HG03045 (cell line): ENCODE results near the gene AMBRA1.

Experiments used
- ATAC-seq: cut with Tn5 transposase; IDR thresholded peaks from one replicate; pipeline ENCODE4 v1.9.1; 2021; ENCODE audit warnings: mild to moderate bottlenecking, moderate library complexity; ENCODE audit not compliant: unreplicated experiment

The AMBRA1 gene

DNA sequence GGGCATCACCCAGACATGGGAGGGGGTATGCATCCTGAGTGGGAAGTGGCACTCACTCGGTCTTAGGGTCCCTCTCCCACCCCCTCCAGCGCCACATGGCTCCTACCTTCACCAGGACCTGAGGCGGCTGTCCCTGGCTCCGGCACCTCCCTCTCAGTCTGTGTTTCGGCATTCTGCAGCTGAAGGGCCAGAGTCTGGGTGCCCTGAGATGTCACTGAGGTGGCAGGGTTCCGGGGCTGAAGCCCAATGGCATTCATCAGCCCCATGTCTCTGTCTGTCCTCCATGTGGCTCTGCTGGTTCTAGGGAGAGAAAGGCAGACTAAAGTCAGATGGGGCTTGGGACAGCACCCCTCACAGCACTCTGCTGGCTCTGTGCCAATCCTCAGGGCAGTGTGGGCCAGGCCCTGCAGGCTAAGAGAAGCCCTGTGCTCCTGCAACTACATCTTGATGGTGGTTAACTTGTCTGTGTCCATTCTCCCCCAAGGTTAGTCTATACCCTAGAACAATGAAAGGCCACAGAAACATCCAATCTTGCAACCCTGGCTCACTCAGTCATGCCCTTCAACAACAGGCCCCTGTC, 185.3 kb downstream of the AMBRA1 start:
- ATAC-seq: no peak

DNA sequence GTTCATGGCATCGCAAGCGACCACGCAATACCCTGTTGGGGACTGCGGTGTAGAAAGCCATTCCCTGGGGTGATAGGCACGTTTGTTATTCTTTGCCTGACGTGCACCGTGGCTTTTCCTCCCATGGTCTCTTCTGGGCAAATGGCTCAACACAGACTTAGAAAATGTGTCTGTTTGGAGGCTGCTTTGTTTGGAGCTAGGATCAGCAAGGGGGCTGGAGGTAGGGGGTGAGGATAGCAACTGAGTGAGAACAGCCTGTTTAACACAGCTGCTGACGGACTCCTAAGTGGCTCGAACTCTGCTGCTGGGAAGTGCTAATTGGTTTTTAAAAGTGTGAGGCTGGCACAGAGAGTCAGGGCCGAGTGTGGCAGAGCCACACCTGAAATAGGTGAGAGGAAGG, 186.2 kb downstream of the AMBRA1 start:
- ATAC-seq: no peak

DNA sequence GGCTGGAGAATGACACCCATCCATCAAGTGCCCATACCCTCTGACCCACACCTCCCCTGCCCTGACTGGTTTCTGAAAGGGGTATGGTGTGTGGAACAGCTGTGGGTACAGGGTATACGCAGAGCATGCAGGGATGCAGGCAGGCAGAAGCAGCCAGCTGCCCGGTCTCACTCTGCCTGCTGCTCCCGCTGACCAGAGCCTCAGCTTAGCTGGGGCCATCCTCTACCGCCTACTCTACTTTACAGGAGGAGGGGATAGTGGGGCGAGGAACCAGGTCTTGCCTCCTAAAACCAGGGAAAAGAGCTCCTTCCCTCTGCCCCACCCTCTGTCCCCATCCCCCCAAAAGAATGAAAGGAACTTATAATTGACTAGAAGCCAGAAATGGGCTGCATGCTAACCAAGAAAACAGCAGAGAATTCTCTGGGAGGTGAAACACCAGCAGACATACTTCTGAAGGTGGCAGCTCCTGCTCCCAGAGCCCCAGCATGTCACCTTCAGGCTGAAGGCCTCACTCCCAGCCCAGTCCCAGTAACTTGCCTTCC, 189.3 kb downstream of the AMBRA1 start:
- no peak for ATAC-seq

DNA sequence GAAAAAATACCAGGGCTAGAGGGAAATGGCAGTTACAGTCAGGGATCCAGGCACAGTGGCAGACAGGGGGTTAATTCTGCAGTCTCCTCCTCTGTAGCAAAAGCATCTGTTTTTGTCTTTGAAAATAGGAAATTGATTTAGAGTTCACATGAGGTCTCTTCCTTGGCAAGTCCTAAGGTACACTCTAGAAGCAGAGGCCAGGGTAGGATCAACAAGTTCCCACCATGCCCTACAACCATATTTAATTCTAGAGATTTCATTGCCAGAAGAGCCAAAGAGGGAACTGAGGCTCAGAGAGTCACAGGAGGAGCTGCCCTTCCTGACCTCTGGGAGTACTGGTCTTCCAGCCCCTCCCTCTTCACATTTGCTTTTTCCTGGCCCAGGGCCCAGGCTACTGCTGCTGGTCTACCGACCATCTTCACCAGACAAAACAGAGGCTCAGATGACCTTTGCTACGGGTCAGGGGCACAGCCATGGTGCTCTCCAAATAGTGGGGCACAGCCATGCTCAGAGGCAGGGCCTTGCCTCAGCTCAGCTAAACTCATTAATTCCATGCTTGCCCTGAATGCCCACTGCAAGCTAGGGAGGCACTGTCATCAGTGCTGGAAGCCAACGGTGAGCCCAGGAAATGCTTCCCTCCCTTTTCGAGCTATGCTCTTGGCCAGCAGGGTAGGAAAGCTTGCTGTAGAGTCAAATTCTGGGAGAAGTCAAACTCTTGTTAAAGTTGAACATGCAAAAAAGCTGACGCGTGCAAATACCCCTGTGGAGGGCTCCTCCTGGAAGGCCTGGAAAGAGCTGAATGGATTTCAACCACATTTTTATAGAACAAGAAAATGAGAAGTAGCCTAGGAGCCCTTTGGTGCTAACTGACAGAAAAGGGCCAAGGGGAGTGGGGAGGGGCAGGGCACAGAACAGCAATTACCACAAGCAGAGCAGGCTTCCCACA, 190.6 kb downstream of the AMBRA1 start:
- no peak for ATAC-seq

DNA sequence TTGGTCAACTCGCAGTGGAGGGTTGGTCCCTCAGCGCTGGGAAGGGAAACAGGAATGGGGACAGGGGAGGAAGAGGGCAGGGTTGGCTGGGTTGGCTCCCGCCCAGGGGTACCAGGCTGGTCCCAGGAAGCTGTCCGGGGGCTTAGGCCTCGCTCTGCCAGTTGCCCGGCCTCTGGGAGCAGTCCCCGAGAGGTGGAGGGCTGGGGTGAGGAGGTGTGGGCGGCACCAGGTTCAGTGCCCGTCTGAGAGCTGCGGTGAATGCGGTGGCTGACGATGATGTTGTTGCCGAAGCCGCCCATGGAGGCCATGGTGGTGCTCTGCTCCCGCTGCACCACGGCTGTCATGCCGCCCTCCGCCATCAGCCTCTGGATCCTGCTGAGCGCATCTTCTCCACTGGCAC, 196.3 kb downstream of the AMBRA1 start:
- ATAC-seq: no peak

DNA sequence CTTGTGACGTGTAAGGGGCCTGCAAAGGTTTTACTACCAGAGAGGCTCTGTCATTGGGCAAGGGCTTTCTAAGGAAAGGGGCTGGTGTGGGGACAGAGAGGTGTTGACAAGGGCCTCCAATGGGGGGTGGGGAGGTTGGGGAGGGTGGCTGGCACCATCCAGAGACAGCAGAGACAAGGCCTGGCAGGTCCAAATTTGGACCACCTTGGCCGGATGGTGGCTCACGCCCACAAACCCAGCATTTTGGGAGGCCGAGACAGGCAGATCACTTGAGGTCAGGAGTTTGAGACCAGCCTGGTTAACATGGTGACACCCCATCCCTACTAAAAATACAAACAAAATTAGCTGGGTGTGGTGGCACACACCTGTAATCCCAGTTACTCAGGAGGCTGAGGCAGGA, 200.1 kb downstream of the AMBRA1 start:
- ATAC-seq: no peak

DNA sequence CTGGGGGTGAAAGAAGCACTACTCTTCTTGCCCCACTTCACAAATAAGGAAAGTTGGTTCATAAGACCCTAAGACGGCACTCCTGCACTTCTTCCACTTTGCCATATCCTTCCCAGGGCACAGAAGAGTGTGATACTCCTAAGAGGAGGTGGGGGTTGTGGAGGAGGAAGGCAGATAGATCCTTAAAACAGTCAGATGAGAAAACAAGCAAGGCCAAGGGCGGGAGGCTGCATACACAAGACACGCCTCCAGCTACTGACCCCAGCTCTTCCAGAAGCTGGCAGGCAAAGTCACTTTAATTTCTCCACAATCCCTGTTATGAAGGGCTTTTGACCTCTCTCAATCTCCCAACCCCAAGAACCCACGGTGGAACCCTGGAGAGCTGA, 200.6 kb downstream of the AMBRA1 start:
- ATAC-seq: no peak

DNA sequence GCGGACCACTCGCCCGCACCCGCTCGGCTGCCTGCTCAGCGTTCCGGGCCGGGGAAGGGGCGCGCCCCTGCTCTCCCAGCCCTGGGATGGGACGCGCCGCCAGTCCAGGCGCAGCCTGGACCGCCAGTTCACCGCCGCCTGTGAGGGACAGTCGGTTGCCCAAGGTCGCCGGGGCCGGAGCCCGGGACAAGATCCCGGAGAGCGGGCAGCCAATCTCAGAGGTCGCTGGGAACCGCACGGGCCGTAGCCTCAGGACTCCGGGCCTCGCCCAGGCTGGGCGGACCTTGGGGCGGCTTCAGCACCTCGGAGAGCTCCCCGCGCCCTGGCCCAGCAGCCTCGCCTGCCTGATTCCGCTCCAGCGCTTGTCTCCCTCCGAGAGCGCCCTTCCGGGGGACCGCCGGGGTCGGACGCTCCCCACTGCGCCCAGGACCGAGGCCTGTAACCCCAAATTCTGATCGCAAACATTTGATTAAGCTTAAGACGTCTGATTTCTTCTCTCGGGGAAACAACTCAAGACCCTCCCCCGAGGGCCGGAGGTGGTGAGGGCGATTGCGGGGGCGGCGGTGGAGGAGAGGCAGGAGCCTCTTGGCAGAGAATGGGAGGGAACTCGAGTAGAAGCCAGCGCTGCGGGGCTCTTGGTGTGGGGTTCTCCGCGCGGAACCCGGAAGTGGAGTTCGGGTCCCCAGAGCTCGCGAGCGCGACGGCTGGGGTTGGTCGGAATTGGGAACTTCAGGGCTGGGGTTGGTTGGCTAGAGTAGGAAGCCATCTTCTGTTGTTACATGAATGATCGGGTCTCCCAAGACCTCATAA, 201.2 kb downstream of the AMBRA1 start:
- ATAC-seq: peak; percentile 57

DNA sequence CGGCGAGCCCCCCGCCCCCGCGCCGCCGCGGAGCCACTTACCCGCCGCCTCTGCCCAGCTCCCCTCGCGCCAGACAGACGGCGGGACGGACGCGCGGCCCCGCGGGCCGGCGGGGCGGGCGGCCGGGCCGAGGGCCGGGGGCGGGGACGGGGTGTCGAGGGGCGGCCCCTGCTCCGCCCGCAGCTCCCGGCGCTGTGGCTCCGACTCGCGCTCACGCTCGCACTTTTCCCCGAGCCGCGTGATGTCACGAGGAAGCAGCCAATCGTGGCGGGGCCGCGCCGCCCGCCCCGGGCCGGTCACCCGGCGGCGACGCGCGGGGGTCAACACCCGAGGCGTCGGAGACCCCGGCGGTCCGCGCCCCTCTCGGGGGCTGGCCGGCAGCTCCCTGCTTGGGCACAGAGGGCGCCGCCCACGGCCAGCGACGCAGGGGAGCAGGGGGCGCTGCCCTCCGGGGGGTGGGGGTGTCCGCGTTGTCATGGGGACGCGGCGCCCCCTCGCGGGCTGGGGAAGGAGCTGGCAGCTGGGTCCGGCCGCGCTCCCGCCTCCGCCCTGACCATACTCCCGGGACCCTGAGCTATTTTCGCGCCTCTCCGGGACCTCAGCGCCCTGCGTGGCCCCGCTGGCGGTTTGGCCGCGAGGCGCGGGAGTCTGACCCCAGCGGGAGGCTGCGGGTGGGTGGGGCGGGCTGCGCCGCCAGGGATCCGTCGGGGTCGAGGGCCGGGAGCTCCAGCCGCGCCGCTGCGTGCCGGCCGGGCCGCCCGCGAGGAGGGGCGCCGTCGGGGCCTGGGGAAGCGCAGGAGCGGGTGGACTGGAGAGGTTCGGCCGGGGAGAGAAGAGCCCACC, 202.0 kb downstream of the AMBRA1 start, which contains the start of gene CHRM4:
CHRM4 (minus strand) TSS at position 199 of the 843 bp plus-strand sequence. CDS start 5,219 bp downstream, outside the sequence.
- peak; percentile 21 for ATAC-seq

DNA sequence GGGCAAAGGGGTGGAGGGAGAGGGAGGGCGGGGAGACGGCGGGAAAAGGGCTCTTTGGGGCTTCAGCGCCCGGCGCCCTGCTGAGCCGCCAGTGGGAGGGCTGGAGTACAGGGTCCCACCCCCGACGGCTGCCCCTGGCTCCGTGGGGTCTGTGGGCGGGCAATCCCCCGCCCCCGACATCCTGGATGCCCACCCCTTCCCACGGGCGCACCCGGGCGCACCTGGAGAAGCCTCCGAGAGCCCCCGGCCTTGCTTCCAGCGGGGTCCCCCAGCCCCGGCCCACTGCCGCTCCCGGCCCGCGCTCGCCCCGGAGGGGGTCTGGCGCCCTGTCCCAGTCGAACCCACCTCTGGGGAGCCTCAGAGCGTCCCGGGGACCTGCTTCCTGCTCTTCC, 202.6 kb downstream of the AMBRA1 start:
- no peak for ATAC-seq

DNA sequence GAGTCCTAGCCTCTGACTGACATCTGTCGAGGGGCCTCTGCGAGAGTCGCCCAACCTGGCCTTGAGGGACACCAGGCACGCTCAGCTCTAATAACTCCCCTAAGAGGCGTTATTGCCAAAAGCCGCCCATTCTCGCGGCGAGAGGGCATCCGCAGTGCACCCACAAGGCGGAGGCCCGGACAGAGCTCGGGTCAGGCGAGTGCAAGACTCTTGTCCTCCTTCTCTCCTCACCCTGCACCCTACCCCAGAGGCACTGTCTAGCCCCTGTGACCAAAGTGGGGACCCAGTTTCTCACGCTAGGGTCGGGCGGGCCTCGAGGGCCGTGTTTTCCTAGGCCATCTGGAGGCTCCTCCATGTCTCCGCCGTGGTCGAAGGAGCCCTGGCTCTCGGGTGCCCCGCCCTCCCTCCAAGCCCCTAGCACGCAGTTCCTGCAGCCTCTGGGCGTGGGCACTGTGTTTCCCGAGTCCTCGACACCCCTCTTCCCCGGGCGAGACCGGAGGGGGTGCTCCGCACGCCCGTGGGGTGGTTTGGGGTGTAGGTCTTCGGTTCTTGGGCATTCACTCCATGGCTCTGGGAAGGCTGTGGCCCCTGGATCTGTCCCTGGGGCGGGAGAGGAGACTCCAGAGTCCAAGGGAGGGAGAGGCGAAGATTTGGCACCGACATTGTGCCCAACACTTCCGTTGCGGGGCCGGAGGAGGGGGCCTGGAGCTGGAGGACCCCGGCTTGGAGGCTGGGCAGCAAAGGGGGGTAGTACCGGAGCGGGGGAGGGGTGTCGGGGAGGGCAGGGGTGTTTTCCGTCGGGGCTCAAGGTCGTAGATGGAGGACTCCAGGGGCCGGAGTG, 203.3 kb downstream of the AMBRA1 start:
- ATAC-seq: no peak

DNA sequence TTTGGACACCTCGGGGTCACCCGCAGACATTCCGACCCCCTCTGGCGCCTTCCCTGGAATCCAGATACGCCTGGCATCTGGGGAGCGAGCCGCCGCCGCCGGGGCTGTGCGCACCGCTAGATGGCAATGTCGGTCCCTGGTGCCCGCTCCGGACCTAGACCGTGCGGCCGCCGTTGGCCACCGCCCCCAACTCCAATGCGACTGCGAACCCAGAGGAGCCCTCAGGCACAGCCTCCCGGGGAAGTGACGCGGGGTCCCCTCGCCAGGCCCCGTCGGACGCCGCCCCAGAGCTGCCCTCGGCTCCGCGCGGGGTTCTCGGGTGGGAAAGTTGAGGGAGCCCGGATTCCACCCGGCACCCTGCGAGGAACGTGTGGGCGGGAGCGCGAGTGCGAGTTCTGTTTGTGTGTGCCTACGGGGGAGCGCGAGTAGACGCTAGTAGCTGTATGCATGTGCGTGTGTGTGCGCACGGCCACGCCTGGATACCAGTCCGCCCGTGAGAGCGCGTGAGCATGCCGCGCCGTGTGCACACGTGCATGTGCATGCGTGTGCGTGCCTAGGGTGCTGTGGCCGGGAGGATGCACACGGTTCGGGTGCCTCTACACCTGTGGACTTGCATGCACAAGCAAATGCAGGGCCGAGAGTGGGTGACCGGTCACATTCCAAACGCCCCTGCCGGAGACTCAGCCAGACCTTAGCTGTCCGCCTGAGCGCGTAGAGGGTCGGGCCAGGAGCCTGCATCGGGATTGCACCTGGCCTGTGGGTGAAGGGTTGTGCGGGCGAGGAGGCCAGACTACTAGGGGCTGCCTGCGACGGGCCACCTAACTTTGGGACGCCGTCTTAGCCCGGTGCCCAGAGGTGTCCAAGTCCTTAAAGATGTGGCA, 204.1 kb downstream of the AMBRA1 start:
- no peak for ATAC-seq

DNA sequence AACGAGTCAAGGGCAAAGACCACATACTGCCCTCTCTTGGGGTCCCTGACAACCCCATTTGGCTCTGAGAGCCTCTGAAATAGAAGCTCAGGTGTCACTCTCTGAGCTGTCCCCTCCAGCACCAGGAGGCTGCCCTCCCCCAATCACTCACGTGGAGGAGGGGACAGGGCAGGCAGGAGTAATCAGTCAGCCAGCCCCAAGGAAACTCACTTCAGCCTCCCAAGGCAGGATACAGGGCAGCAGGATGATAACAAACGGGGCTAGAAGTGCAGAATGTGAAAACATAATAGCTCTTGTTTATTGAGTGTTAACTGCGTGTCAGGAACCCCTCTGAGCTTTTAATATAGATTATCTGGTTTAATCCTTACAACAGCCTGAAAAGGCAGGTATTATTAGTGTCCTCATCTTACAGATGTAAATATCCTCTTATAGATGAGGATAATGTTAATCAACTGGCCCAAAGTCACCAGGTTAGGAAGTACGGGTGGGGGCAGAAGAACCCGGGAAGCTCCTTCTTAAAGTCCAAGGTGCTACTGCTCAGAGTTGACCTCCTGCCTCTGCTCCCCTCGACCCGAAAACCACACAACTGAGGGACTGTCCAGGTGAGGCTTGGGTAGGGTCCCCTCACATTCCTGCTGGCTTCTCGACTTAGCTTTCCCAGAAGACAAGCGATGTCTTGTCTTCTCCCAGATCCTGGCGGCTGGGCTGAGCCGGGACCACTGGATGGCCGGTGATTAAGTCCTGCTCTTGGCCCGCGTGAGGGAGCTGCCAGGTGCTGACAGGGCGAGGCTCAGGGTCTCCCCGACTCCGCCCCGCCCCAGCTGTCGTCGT, 205.0 kb downstream of the AMBRA1 start:
- ATAC-seq: no peak

DNA sequence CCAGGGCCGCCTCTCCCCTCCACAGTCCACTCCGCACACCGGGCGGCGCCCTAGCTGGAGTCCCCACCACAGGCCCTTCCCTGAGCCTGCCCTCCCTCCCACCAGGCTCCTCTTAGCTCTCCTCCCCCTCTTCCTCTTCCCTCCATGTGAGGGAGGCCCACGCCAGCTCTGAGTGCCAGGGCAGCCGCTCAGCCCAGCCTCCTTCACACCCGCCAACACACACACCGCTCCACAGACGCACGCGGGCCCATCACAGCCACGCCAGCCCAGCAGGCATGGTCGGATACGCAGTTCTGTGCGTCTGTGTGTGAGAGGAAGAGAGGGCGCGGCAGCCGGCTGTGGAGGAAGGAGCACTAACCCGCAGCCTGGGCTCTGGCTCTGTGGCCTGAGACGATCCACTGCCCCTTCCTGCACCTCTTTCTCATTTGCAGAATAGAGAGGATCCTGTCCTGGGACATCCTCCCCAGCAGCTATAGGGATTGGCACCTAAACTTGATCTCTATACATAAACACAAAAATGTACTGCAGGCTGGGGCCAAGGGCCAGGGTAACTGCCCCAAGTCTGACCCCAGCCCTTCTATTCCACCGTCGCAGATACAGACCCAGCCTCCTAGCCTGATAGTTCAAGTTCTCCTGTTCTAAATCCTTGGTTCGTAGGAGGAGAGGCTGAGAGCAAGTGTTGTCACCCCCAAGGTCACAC, 205.8 kb downstream of the AMBRA1 start:
- no peak for ATAC-seq

DNA sequence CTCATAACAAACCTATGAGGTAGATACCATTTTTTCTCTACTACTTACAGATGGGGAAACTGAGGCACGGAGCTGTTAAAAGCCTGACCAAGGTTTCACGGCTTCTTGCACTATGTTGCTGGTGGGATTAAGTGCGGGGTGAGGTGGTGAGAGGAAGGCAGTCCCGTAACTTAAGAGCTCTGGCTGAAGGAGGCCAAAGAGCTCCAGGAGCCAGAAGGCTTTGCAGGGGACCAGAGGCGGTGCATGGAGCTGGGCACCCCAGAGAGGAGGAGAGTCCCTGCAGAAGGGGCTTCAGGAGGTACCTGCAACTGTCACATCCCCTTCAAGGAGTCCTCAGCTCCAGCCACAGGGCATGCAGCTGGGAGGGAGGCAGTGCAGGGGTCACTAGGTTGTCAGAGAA, 206.4 kb downstream of the AMBRA1 start:
- no peak for ATAC-seq

DNA sequence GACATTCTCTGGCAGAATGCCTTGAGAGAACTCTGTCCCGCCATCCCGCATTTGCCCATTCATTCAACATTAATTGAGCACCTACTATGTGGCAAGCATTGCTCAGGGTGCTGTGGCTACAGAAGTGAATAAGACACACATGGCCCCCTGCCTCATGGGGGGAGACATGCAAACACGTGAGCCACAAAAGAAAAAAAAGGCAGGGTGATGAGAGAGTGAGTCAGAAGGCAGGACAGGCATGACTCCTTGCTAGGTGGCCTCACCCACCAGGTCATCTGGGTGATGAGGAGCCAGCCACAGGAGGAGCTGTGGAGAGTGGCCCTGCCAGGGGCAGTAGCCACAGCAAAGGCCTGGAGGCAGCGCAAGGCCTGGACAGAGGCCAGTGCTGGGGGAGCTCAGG, 207.1 kb downstream of the AMBRA1 start:
- no peak for ATAC-seq

DNA sequence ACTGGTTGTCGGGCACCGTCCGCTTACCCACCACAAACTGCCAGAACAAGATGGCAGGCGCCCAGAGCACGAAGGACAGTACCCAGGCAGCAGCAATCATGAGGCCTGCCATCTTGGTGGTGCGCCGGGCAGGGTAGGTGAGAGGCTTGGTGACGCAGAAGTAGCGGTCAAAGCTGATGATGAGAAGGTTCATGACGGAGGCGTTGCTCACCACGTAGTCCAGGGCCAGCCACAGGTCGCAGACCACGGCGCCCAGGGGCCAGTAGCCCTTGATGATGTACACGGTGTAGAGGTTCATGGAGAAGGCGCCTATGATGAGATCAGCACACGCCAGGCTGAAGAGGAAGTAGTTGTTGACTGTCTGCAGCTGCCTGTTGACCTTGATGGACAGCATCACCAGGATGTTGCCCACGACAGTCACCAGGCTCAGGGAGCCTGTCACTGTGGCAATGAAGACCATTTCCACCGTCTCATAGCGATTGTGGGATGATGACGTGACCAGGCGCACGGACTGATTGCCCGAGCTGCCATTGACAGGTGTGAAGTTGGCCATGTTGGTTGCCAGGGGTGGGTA, 207.7 kb downstream of the AMBRA1 start:
- ATAC-seq: no peak
